HepG2 (cell line): ENCODE measurements around the gene WDR76.

ENCODE experiments used
- CAMTA2 ChIP-seq: sonication (generic); formaldehyde crosslinking; IDR thresholded peaks from 2 replicates; pipeline ENCODE4 v1.4.0; 2020; ENCODE audit warnings: mild to moderate bottlenecking, missing genetic modification reagents, borderline replicate concordance
- SP1 ChIP-seq, 2 experiments: fragments of 450-650 bp in 1 of 2; sonication (generic) in 1 of 2; formaldehyde crosslinking in 1 of 2; IDR thresholded peaks; 2 replicates each; pipeline versions ENCODE4 v1.4.0 to v1.6.1; 2016 to 2020; ENCODE audit warnings: missing genetic modification reagents in 1 of 2
- ZNF354B ChIP-seq: sonication (generic); formaldehyde crosslinking; IDR thresholded peaks from 2 replicates; pipeline ENCODE4 v1.8.0; 2022; ENCODE audit warnings: mild to moderate bottlenecking, missing genetic modification reagents
- TF ChIP-seq, protein P1 (sequence below): sonication (generic); formaldehyde crosslinking; IDR thresholded peaks from 2 replicates; pipeline ENCODE4 v1.4.0; 2020; ENCODE audit warnings: mild to moderate bottlenecking, missing genetic modification reagents

DNA sequence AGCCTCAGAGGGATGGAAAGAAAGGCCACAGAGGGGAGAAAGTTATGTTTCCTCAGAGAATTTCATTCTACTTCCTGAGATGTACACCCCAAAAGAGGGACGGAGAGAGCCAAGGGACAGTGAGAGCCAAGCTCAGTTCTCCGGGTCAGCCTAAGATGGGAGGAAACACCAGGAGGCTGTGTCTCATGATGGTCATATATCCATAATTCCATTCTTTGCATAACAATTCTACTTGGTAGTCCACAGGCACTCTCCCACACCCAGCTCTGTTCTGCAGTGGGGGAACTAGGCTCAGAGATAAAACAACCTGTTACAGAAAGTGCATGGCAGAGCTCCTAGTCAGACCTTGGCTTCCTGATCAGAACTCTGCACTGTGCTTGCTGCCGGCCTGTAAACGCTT, 54.4 kb downstream of the WDR76 start:
- TF ChIP-seq, protein P1, sequence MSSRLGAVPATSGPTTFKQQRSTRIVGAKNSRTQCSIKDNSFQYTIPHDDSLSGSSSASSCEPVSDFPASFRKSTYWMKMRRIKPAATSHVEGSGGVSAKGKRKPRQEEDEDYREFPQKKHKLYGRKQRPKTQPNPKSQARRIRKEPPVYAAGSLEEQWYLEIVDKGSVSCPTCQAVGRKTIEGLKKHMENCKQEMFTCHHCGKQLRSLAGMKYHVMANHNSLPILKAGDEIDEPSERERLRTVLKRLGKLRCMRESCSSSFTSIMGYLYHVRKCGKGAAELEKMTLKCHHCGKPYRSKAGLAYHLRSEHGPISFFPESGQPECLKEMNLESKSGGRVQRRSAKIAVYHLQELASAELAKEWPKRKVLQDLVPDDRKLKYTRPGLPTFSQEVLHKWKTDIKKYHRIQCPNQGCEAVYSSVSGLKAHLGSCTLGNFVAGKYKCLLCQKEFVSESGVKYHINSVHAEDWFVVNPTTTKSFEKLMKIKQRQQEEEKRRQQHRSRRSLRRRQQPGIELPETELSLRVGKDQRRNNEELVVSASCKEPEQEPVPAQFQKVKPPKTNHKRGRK (CRISPR knock-in tag) = no peak
- TF ChIP-seq CAMTA2 (CRISPR knock-in tag) (no peak), SP1 (IDR thresholded peaks at IDR 0.05) (no peak), SP1 (CRISPR knock-in tag; IDR thresholded peaks at IDR 0.05) (no peak), ZNF354B (CRISPR knock-in tag) (no peak)
